Retina (tissue), 1 donor: Measurements from ENCODE around the gene PPP2R2C.

ENCODE experiments used
- DNase-seq: peaks from one replicate; pipeline ENCODE4 v3.0.0-alpha.2; 2016

PPP2R2C gene

DNA sequence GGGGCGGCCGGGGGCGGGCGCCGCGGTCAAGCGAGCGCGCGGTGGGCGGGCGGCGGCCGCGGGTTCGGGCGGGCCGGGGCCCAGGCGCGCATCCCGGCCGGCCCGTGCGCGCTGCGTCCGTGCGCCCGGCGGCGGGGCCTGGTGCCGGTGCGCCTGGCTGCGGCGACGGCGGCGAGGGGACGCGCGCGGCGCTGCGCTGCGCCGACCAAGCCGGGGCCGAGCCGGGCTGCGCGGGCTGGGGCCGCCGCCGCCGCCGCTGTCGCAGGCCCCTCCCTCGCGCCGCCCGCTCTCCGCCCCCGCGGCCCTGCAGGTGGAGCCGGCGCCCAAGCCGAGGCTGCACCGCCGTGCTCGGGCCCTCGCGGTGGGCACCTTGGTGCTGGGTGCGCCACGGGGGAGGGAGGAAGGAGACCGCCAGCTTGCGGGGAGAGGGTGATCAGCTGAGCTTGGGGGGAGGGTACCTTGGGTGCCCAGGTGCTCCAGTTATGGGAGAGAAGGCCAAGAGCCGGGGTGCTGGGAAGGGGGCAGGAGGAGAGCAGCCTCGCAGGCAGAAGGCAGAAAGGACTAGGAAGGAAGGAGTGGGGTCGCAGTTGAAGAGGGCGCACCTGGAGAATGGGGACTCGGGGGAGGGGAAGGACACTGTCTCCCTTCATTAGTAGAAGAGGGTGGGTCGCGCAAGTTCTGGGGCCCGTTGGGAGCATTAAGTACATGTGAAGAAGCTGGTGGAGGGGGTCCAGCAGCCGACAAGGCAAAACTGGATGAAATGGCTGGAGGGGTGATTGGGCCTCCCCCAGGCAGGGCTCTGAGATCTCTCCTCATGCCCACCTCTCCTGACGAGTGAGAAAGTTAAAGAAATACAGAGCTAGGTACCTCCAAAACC, at the start of gene PPP2R2C:
PPP2R2C (minus strand) TSS at position 228 of the 877 bp plus-strand sequence. CDS start 385 bp downstream, outside the sequence.
- DNase-seq: no peak

DNA sequence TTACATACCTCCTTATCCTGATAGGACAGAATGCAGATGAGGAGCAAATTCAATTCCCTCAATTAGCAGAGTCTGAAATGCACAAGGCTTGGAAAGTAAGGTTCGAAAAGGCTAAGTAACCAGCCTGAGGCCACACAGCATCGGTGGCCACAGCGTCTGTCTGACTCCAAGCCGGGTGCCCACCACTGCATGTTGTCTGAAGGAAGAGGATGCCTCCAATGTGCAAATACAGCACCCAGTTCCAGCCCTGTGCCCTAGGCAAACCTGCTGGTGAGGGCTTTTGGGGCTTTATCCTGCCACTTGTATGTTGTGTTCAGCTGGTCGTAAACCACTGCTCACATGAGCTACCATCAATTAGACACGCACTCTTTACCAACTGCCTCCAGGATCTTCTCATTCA, 48.6 kb upstream of the PPP2R2C start:
- DNase-seq: no peak

DNA sequence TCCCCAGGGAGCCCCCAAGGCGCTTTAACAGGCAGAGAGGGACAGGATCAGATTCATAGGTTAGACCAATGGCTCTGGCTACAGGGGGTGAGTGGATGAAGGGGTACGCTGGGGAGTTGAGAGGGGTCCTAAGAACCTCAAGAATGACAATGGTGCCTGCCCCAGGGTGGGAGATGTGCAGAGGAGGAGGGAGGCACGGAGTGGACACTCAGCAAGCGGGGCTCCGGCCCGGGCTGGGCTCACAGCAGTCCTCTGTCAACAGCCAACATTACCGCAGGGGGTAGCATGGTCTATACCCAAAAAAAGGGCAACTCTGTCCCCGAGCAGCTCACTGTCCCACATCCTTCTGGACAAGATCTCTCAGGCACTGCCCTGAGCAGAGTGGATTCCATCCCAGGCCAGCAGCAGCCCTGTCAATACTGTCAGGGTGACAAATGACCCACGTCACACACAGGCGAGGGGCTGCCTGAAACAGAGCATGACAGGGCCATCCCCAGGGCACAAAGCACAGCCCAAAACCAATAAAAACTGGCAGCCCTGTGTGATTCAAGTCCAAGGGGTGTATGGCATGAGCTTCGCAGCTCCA, 47.7 kb upstream of the PPP2R2C start:
- DNase-seq: no peak

DNA sequence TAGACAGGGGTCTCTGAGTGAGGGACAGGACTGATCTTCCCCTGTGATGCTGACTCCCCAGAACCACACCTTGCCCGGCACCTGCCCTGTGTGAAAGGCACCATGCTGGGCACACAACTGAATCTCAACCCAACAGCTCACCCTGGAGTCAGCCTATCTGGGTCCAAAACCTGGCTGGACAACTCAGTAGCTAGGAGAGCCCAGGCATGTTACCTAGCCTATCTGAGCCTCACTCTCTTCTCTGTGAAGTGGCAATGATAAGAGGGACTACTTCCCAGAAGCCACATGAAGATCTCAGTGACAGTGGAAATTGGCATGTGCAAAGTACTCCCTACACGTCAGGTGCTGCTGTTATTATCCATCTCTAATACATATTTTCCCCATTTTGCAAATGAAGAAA, 44.8 kb upstream of the PPP2R2C start:
- no peak for DNase-seq

DNA sequence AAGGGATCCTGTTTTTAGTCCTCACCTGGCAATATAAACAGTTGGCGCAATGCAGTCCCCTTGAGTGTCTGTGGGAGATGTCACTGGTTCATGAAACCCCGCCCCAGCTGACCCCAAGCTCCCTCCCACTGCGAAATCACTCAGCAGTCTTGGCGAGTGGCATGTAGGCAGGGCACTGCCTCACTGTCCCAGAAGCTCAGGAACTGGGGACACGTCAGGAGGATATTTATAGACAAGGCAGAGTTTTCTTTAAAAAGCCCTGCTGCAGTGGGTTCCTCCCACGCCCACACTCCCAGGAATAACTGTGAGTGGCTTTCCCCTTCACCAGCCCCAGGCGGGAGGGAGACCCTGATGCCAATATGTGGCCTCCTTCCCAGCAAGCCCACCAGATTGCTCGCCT, 44.3 kb upstream of the PPP2R2C start:
- no peak for DNase-seq

DNA sequence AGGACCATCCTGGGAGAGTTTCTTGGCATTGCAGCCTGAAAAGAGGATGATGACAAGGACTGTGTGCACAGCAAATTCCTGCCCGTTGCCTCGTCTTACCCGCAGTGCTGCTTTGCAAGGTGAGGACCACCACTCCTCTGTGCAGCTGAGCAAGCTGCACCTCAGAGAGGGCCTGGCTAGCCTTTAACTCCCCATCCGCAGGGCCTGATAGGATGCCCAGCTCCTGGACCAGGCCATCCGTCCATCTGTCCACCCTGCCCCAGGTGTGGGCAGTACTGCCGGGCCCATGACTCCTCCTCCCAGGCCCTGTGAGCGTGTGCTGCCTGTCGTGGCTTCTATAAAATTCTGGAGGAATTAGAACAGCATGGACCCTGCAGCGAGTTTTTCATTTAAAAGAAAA, 43.9 kb upstream of the PPP2R2C start:
- DNase-seq: no peak

DNA sequence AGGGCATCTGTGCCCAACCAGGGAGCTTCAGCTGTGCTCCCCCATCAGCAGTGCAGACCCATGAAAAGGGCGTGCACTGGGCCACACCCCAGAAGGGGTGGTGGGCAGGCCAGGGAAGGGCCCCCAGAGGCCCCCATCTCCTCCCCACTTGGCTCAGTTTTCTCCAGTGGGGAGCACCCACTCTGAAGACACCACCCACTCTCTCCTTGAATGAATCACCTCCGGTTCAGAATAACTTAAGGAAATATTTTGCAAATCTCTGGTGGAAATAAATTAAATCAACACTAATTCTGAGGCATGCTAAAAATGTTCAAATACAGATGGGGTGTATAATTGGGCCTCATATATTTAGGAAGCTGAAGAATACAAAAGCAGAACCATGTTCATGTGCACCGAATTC, 41.3 kb upstream of the PPP2R2C start:
- no peak for DNase-seq

DNA sequence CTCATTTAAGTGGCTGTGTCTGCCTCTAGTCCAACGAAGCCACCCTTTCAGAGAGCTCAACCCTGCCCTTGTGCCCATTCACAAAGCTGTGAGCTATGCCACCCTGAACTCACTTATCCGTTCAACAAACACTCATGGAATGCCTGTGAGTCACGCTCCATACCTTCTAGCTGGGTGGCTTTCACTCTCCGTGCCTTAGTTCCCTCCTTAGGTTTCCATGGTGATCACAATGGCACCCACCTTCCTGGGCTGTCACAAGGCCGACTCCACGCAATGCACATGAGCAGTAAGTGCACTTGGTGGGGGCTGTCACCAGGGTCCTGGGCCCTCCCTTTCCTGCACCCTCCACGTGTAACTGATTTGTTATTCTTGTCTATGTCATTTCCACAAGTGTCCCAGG, 37.2 kb upstream of the PPP2R2C start:
- no peak for DNase-seq

DNA sequence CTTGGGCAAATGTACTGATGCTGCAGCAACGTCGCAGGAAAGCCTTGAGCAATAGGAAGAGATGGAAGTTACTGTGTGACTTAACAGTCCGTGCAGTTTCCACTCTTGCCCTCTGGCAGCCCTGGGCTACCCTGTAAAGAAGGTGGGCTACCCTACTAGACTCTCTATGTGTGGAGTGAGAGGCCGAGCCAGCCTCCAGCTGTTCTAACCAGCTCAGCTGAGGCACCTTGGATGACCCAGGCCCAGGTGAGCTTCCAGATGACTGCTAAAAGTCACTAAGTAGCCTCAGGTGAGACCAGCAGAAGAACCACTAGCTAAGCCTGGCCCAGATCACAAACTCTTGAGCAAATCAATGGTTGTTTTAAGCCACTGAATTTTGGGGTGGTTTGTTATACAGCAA, 34.9 kb upstream of the PPP2R2C start:
- no peak for DNase-seq

DNA sequence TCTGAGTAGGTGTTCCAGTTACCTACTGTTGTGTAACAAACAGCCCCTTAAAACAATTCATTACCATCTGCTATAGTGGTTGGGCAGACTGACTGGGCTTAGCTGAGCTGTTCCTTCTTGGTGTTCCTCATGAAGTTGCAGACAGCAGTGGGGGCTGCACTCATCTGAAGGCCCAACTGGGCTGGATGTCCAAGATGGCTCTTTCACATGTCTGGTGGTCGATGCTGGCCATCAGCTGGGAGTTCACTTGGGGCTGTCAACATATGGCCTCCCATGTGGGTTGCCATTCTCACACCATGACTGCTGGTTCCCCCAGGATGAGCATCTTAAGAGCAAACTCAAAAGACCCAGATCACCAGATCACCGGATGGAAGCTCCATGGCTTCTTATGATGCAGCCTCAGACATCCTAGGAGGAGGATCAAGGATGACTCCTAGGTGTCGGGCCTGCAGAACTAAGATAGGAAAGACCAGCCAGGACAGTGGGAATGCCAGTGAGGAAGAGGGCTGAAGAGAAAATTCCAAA, 34.3 kb upstream of the PPP2R2C start:
- no peak for DNase-seq

DNA sequence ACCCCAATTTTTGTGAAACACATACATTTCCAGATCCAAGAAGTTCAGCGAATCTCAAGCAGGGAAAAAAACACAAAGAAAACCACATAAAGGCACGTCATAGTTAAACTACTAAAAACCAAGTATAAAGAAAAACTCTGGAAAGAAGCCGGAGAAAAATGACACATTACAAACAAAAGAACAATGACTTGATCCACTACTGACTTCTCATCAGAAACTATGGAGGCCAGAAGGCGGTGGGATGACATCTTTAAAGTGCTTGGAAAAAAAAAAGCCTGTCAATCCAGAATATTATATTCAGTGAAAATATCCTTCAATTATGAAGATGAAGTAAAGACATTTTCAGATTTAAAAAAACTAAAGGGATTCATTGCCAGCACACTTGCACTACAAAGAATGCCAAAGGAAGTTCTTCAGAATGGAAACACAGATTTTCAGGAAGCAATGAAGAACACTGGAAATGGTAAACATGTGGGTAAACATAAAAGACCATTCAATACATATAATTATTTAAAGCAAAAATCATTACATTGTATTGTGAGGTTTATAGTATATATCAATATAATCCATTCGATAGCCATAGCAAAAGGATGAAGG, 32.6 kb upstream of the PPP2R2C start:
- no peak for DNase-seq

DNA sequence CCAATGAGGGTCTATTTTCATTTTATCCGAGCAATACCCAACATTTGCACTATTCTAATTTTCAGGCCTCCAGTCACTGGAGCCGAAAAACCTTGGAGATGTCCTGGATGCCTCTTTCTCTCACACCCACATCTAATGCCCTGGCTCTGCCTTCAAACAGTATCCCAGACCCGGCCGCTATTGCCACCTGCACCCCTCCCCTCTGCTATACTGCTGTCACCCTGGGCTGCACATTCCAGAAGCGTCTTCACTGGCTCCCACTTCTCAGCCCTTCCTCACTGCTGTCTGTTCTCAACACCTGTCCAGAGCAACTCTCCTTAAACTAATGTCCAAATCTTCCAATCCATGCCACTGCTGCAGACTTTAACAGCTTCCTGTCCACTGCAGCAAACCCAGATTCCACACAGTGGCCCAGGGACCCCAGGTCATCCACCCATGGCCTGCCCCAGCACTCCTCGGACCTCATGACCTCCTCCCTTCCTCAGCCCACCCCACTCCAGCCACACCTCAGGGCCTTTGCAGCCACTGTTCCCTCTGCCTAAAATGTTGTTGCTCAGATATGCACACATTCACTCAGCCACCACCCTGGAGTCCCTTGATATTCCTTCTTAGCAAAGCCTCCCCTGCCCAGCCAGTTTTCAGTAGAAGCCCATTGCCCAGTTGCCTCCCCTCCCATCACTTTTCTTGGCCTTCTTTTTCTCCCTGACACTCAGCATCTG, 30.5 kb upstream of the PPP2R2C start:
- DNase-seq: no peak

DNA sequence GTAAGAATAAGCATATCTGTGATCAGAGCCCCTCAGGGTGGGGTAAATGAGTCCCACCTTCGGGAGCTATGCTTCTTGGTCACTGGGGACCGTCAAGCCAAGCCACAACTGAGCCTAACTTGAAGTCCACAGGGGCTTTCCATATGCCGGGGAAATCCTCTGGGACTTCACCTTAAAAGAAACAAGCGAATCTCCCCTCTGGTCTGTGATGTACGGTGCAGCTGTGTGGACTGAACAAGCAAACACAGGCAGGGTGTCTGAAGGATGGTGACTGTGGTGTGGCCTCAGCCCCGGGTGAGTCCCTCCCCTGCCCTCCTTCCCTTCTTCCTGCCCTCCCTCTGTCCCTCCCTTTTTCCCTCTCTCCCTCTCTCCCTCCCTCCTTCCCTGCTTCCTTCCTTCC, 29.7 kb upstream of the PPP2R2C start:
- DNase-seq: no peak

DNA sequence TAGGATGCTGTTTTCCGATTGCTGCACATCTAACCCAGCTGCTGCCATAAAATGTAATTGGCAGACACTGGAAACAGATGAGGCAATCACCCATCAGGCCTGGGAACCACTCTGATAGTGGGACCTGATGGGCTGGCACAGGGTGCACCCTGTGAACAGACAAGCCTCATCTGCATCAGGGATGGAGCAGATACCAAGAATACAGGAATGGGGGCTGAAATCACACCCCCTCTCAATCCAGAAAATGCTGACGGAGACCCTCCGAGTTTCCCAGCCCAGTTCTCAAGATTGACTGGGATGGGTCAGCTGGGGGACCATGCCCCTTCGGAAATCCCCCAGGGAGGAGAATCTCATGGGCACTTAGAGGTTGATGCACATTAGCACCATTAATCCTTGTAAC, 28.8 kb upstream of the PPP2R2C start:
- no peak for DNase-seq

DNA sequence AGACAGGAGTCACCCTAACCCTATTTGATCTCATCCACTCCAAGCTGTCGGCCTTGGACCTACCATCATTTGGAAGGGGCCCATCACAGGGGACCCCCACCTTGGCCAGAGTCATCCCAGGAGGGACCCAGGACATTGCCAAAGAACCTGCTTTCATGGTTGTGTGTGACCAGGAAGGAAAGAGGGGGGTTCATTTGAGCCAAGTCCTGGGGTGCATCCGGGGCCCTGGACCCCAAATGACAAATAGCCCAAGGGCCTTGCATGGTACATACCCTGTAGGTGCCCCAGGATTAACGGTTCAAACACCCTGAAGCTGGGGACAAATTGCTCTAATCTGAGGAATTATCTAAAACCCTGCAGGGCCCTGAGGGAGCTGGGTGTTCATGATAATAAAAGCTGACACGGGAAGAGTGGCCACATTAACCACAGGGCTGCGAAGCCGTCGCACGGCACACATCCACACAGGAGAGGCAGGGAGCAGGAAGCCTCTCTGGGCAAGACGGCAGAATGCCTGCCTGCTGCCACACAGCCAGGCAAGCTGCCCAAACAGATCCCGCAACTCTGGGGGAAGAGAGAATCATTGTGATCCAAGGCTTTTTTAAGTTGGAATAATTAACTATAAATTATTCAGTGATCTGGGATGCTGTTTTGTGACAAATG, 28.2 kb upstream of the PPP2R2C start:
- peak; percentile 27 for DNase-seq

DNA sequence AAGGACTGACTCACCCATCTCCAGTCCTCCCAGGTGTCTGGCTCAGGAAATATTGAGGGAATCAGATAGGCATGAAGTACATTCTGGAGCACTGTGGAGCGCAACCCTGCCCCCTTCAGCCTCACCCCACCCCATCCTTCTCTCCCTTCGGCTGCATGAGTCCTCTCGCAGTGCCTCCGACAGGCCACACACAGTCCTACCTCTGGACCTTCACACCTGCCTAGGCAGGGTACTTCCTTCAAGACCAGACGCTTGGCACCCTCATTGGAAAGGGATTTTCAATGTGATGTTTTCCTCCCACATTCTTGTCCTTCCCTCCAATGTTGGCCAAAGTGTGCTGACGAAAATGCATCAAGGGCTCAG, 26.8 kb upstream of the PPP2R2C start:
- DNase-seq: no peak

DNA sequence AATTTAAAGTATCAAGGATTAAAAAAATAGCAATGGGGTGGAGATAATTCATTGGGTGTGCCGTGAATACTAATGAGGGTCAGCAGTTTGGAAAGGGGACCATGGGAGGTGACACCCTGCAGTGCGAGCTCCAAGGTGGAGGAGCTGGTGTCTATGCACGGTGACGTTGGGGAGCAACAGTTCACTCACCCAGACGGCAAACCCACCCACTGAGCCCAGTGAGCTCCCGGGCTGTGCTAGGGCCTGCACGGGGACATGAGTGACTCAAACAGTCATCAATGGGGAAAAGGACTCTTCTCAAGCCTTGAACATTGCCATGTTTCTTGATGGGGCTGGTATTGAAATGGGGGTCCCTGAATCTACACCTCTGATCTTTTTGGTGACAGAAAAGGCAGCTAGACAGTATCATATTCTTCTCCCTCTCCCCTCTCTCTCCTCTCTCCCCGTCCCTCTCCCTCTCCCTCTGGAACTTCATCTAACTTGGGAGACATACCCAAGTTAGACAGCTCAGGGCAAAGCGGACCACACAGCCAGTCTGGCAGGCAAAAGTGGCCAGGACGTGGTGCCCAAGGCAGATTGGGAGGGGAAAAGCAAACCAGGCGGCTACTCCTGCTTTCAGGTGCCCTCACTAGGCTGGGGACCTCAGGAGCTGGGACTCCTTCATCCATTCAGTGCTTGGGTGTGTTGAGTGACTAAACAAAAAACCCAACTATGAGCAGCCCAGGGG, 26.3 kb upstream of the PPP2R2C start:
- DNase-seq: no peak

DNA sequence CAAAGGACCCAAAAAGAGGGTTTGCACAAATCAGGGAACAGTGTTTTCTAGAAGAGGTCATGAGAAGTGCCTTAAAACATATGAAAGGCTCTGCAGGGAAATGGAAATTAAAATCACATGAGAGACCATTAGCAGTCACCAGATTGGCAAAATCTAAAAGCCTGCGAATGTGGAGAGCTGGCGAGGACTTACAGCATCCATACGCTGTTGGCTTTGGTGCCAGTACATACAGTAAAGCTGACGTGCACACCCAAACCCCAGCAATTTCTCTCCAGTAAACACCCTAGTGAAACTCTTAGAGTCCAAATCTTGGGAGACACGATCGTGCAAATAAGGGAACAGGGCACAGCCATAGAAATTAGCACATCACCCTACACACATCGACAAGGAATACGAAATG, 25.4 kb upstream of the PPP2R2C start:
- DNase-seq: no peak

DNA sequence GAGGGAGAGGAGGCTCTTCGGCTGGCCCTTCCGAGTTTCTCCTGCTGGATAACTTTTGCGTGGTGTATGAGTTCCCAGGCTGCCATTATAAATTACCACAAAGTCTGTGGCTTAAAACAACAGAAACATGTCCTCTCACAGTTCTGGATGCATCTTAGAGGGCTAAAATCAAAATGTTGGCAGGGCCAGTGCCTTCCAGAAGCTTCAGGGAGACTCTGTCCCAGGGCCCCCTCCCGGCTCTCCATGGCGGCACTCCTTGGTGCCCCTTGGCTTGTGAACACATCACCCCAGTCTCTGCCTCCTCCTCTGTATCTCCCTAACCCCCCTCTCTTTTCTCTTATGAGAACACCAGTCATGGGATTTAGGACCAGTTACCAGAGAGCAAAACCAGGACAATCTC, 23.3 kb upstream of the PPP2R2C start:
- DNase-seq: no peak

DNA sequence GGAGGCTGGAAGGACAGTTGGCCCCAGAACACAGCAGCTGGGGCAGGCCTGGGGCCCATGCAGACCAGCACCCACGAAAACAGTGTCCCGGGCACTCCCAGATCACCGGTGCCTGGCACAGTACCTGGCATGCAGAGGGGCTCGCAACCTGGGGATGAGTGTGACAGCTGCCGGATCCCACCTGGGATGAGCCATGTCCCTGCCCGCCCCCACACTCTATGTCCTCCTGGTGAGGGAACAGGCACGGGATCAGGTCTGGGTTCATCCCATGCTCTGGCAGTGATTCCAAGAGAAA, 22.8 kb upstream of the PPP2R2C start:
- DNase-seq: no peak

DNA sequence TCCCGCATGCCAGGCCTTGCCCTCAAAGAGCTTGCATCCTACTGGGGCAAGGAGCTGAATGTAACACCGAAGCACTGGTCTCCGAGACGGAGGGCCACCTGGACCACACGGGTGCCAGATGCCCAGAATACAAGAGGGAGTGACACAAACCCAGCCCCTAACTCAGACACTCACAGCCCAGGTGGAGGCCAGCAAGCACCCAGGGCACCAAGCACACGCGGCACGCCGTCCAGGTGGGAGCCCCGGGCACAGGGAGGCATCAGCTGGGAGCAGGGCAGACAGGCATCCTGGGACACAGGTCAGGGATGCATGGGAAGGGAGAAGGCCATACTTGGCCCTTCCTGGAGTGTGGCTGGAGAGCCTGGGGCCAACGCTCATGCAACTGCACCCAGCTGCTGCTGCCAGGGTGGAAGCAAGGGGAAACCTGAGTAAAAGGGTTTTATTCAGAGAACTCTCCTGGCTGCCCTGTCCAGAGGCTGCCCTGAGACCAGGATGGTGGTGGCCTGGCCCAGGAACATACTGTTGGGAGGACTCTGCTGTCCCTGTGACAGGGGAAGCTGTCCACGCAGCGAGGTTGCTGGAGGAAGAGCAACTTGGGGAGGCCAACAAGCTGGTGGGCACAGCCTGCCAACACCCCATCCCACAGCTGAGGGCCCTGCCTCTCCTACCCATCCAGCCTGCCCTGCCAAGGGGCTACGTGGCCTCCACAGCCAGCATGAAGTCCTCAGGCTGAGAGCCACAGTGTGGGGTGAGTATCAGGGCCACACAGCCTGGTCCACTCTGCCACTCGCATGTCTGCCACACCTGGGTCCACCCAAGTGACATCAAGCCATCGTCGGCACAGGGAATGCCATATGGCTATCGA, 22.2 kb upstream of the PPP2R2C start:
- DNase-seq: no peak
